Common myeloid progenitor, CD34-positive (primary cell): ENCODE measurements around the gene RETREG1.
"Not testable (repeated sequence)": the region's sequence is repeated elsewhere in the genome, so short reads cannot be mapped to it uniquely, and the experiment has no call there.

Source experiments
- CTCF ChIA-PET: fragments of 350-600 bp; sonication (Branson Sonifier 250); formaldehyde crosslinking; loops from one replicate; lab custom pipeline; 2021; ENCODE audit warnings: antibody characterized with exemption; lab: Charles Lee
- POLR2A ChIA-PET: fragments of 350-600 bp; sonication (Branson Sonifier 250); formaldehyde crosslinking; loops from one replicate; lab custom pipeline; 2021; ENCODE audit warnings: antibody characterized with exemption; lab: Charles Lee
- DNase-seq, 3 donors: peaks; one replicate each; pipeline versions ENCODE4 v3.0.0 to v3.0.0-alpha.2; 2013
- H3K27ac ChIP-seq, 2 experiments: 1 replicate in 1 of 2; 2 replicates in 1 of 2; pipeline ENCODE4 v1.7.0; 2013; ENCODE audit warnings: inconsistent platforms in 2 of 2, low read length in 2 of 2, mild to moderate bottlenecking in 2 of 2, low read depth in 1 of 2, moderate library complexity in 1 of 2; ENCODE audit not compliant: severe bottlenecking in 2 of 2, insufficient read depth in 1 of 2, poor library complexity in 1 of 2
- H3K27me3 ChIP-seq, 5 experiments: replicated peaks in 2 of 5; 1 replicate in 3 of 5; 2 replicates in 2 of 5; pipeline versions ENCODE4 v1.6.1 to v1.7.0; 2013; ENCODE audit warnings: low read length in 4 of 5, mild to moderate bottlenecking in 2 of 5, moderate library complexity in 2 of 5, inconsistent platforms in 1 of 5; ENCODE audit not compliant: insufficient read depth in 5 of 5, control insufficient read depth in 4 of 5
- H3K36me3 ChIP-seq, 4 experiments: 1 replicate in 2 of 4; 2 replicates in 2 of 4; pipeline versions ENCODE4 v1.6.1 to v1.7.0; 2013; ENCODE audit warnings: low read length in 3 of 4, control low read depth in 1 of 4, mild to moderate bottlenecking in 1 of 4; ENCODE audit not compliant: control insufficient read depth in 4 of 4, insufficient read depth in 4 of 4
- H3K4me1 ChIP-seq, 4 experiments: 1 replicate in 3 of 4; 2 replicates in 1 of 4; pipeline versions ENCODE4 v1.6.1 to v1.7.1; 2013; ENCODE audit warnings: low read length in 3 of 4, mild to moderate bottlenecking in 3 of 4, control low read depth in 1 of 4, inconsistent platforms in 1 of 4, moderate library complexity in 1 of 4; ENCODE audit not compliant: control insufficient read depth in 4 of 4, insufficient read depth in 4 of 4; ENCODE audit errors: control extremely low read depth in 1 of 4
- H3K4me3 ChIP-seq, 7 experiments: 1 replicate in 4 of 7; 2 replicates in 3 of 7; pipeline versions ENCODE4 v1.5.1 to v1.7.0; 2013; ENCODE audit warnings: mild to moderate bottlenecking in 7 of 7, low read length in 6 of 7, moderate library complexity in 6 of 7, inconsistent platforms in 2 of 7, low read depth in 2 of 7, control low read depth in 1 of 7; ENCODE audit not compliant: insufficient read depth in 4 of 7, control insufficient read depth in 1 of 7; ENCODE audit errors: extremely low read depth in 1 of 7
- H3K9me3 ChIP-seq, 5 experiments: 1 replicate in 4 of 5; 2 replicates in 1 of 5; pipeline versions ENCODE4 v1.6.1 to v1.7.1; 2013; ENCODE audit warnings: low read length in 4 of 5, mild to moderate bottlenecking in 2 of 5, inconsistent platforms in 1 of 5, low read depth in 1 of 5, moderate library complexity in 1 of 5; ENCODE audit not compliant: control insufficient read depth in 4 of 5, insufficient read depth in 2 of 5; ENCODE audit errors: control extremely low read depth in 1 of 5
- WGBS: methylation state at CpG from one replicate; pipeline ENCODE4 v1.1.5; 2013; ENCODE audit not compliant: insufficient coverage; 5-methylcytosine and 5-hydroxymethylcytosine counted together

The RETREG1 gene

GRCh38 chr5:16660982-16661381, 44.2 kb upstream of the RETREG1 start:
- H3K4me1 ChIP-seq = no peaks in the 10 kb centered on the region
- H3K9me3 ChIP-seq = peaks cover 0 to 4% (median 0%) of the 10 kb centered on the region in 5 experiments
- DNase-seq = no peak
- H3K36me3 ChIP-seq = no peaks in the 10 kb centered on the region
- POLR2A ChIA-PET = no interaction called here
- 100% methylated on average over 1 of the region's 5 CpGs for WGBS
- no peaks in the 10 kb centered on the region for H3K27me3 ChIP-seq
- no peak overlapping the region for H3K4me3 ChIP-seq
- H3K27ac ChIP-seq = no peak overlapping the region
- CTCF ChIA-PET = no interaction called here

DNA sequence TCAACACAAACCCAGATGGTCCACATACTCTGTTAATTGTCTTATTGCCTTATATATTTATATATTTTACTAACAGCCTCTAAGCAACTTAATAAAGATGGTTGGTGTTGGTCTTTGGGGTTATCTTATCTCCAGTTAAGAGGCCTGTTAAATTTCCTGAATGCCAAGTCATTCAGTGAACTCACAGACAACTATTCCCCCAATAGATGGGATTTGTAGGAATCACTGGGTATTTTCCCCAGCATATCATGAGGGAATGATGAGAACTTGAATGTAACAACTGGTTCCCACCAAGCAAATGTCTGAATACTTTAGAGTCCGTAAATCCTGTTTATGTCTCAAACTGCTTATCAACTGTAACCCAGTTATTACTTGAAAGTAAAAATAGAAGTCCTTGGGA, 42.7 kb upstream of the RETREG1 start:
- no CpG with 5 or more reads among the region's 1 CpG for WGBS
- no peaks in the 10 kb centered on the region for H3K36me3 ChIP-seq
- H3K4me1 ChIP-seq = no peaks in the 10 kb centered on the region
- ChIA-PET POLR2A (no interaction called here), CTCF (no interaction called here)
- peaks cover 0 to 4% (median 0%) of the 10 kb centered on the region in 5 experiments for H3K9me3 ChIP-seq
- DNase-seq = no peak
- no peak overlapping the region for H3K4me3 ChIP-seq
- H3K27me3 ChIP-seq = no peaks in the 10 kb centered on the region
- no peak overlapping the region for H3K27ac ChIP-seq

- no peak for DNase-seq
- Histone ChIP-seq H3K4me3 (no peak overlapping the region), H3K27me3 (no peaks in the 10 kb centered on the region), H3K36me3 (no peaks in the 10 kb centered on the region), H3K27ac (no peak overlapping the region), H3K4me1 (no peaks in the 10 kb centered on the region), H3K9me3 (peaks cover 0 to 4% (median 0%) of the 10 kb centered on the region in 5 experiments)
- 92% methylated on average over 2 of the region's 2 CpGs for WGBS
- ChIA-PET POLR2A (no interaction called here), CTCF (interaction anchor here (1.1 kb wide), 1 partner anchor 9 kb away, joined by 3 read pairs; no protein-coding TSS in a partner anchor)
These were observed 39.9 kb upstream of the RETREG1 start for GRCh38 chr5:16656561-16657191.

- no CpG with 5 or more reads among the region's 6 CpGs for WGBS
- no peak for DNase-seq
- ChIA-PET POLR2A (no interaction called here), CTCF (no interaction called here)
- Histone ChIP-seq H3K27me3 (no peaks in the 10 kb centered on the region), H3K9me3 (peaks cover 0 to 4% (median 0%) of the 10 kb centered on the region in 5 experiments), H3K27ac (no peak overlapping the region), H3K4me3 (no peak overlapping the region), H3K36me3 (no peaks in the 10 kb centered on the region), H3K4me1 (no peaks in the 10 kb centered on the region)
These were observed 38.0 kb upstream of the RETREG1 start for GRCh38 chr5:16654647-16655334.

GRCh38 chr5:16648739-16649138, 31.9 kb upstream of the RETREG1 start:
- 80% methylated on average over 5 of the region's 8 CpGs for WGBS
- H3K36me3 ChIP-seq, H3K27me3 ChIP-seq, POLR2A ChIA-PET, H3K4me3 ChIP-seq, H3K4me1 ChIP-seq, H3K27ac ChIP-seq, DNase-seq, H3K9me3 ChIP-seq: not testable (repeated sequence)
- CTCF ChIA-PET = interaction anchor here (1.2 kb wide), 1 partner anchor 17 kb away, joined by 3 read pairs; no protein-coding TSS in a partner anchor

DNA sequence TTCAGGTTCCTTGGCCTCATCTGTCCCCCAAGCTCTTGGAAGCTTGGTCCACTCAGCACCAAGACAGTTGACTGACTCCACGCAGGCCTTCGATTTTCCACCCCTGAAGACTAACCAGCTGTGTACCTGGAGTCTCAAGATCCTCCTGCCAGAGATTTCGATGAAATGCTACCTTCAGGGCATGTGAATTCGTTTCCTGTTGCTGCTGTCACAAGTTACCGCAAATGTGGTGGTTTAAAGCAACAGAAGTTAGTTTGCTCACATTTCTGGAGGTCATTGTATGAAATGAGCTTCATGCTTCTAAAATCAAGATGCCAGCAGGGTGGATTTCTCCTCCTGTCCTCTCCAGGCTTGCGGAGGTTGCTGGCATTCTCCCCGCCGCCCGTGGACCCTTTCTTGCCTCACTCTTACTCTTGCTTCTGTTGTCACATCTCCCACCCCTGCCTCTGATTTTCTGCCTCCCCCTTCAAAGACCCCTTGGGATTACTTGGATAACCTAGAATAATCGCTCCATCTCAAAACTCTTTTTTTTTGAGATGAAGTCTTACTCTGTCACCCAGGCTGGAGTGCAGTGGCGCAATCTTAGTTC, 27.6 kb upstream of the RETREG1 start:
- Histone ChIP-seq H3K9me3 (no peaks in the 10 kb centered on the region), H3K27ac (no peak overlapping the region), H3K36me3 (no peaks in the 10 kb centered on the region), H3K27me3 (no peaks in the 10 kb centered on the region), H3K4me3 (no peak overlapping the region), H3K4me1 (no peaks in the 10 kb centered on the region)
- DNase-seq = no peak
- ChIA-PET POLR2A (no interaction called here), CTCF (interaction anchor here (1.7 kb wide), 1 partner anchor 18 kb away, joined by 3 read pairs; no protein-coding TSS in a partner anchor)
- WGBS = 96% methylated on average over 11 of the region's 11 CpGs

DNA sequence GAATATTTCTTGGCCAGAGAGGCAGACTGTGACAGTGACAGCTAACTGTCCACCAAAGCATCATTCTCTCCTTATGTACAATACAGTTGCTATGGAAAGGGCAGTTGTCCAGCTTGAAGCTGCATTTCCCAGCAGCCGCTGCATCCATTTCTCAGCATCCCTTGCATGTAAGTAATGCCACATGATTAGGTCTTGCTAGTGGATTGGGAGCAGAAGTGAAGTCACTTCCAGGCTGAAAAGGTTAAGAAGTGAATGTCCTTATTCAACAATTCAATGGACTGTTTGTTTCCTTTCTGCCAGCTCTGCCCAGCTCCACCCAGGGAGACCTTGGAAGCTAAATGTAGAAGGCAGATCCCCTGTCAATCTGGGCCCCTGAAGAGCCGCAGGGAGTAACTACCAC, 26.1 kb upstream of the RETREG1 start:
- H3K36me3 ChIP-seq = no peaks in the 10 kb centered on the region
- no peak for DNase-seq
- H3K27me3 ChIP-seq = no peaks in the 10 kb centered on the region
- H3K4me1 ChIP-seq = no peaks in the 10 kb centered on the region
- no peaks in the 10 kb centered on the region for H3K9me3 ChIP-seq
- no peak overlapping the region for H3K4me3 ChIP-seq
- WGBS = no CpG with 5 or more reads among the region's 2 CpGs
- H3K27ac ChIP-seq = no peak overlapping the region
- ChIA-PET CTCF (interaction anchor here (1.7 kb wide), 1 partner anchor 20 kb away, joined by 3 read pairs; no protein-coding TSS in a partner anchor), POLR2A (no interaction called here)
